WI38 (cell line): ENCODE measurements around the gene ASPN.

Experiments used
- H3K4me3 ChIP-seq: 2 replicates; pipeline ENCODE4 v1.5.1; 2011; ENCODE audit warnings: low read depth, mild to moderate bottlenecking, control low read depth, low read length
- TF ChIP-seq, protein P1 (sequence below): IDR thresholded peaks from 2 replicates; pipeline ENCODE4 v1.5.1; 2012; ENCODE audit warnings: low read depth, mild to moderate bottlenecking, control low read depth, low read length

Gene ASPN

DNA sequence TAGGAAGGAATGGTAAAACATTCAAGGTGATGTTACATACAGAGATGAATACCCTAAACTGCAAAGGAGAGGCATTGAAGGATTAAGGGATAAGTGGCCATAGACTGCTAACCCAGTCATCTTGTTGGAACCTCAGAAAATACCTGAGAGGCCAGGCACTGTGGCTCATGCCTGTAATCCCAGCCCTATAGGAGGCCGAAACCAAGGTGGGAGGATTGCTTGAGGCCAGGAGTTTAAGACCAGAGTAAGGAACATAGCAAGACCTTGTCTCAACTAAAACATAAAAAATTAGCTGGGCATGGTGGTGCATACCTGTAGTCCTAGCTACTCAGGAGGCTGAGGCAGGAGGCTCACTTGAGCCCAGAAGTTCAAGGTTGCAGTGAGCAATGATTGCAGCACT is 42.6 kb upstream of the ASPN start:
- TF ChIP-seq, protein P1, sequence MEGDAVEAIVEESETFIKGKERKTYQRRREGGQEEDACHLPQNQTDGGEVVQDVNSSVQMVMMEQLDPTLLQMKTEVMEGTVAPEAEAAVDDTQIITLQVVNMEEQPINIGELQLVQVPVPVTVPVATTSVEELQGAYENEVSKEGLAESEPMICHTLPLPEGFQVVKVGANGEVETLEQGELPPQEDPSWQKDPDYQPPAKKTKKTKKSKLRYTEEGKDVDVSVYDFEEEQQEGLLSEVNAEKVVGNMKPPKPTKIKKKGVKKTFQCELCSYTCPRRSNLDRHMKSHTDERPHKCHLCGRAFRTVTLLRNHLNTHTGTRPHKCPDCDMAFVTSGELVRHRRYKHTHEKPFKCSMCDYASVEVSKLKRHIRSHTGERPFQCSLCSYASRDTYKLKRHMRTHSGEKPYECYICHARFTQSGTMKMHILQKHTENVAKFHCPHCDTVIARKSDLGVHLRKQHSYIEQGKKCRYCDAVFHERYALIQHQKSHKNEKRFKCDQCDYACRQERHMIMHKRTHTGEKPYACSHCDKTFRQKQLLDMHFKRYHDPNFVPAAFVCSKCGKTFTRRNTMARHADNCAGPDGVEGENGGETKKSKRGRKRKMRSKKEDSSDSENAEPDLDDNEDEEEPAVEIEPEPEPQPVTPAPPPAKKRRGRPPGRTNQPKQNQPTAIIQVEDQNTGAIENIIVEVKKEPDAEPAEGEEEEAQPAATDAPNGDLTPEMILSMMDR, result no peak
- no peak overlapping the region for H3K4me3 ChIP-seq

DNA sequence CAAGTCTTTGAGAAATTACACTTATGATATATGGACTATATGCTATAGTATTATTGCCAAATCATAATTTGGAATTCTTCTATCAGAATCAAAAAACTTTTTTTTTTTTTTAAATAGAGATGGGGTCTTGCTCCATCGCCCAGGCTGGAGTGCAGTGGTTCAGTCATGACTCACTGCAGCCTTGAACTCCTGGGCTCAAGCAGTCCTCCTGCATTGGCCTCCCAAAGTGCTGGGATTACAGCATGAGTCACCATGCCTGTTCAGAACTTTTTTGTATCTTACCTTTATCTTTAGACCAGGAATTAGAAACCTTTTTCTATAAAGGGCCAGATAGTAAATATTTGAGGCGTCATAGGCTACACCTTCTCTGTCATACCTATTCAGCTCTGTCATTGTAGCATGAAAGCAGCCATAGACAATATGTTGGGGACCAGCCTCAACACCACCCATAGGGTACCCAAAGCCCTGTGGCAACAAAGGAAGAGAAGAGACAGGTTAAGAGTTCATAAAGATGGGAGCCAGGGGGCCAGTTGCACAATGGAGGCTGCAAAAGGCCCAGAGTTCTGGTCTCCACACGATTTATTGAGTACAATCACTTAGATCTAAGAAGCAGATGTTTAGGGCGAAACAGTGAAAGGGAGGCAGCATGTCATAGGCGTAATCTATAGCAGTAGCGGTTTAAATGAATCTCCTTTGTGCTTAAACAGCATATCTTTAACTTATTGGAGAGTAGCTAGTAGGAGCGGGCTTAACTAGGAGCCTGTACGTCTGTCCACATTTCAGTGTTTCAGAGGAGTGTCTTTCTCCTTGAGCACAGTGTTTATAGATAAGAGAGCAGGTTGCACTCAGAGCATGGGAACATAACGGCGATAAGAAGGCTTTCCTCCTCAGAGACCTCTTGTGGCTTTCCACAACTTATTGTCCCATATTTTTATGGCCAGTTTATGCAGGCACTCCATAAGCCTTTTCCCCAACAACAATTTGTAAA is 41.0 kb upstream of the ASPN start:
- H3K4me3 ChIP-seq, result no peak overlapping the region
- TF ChIP-seq, protein P1, result no peak

DNA sequence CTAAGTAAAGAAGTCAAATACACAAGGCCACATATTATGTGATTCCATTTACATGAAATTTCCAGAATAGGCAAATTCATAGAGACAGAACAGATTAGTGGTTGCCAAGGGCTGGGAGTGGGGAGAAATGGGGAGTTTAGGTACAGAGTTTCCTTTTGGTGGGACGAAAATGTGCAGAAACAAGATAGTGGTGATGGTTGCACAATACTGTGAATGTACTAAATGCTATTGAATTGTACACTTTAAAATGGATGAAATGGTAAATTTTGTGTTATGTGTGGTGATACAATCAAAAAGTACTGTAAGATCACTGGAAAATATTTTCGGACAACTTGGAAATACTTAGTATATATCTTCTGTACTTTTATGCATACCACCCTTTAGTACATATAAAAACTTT is 38.5 kb upstream of the ASPN start:
- no peak overlapping the region for H3K4me3 ChIP-seq
- TF ChIP-seq, protein P1, result no peak

DNA sequence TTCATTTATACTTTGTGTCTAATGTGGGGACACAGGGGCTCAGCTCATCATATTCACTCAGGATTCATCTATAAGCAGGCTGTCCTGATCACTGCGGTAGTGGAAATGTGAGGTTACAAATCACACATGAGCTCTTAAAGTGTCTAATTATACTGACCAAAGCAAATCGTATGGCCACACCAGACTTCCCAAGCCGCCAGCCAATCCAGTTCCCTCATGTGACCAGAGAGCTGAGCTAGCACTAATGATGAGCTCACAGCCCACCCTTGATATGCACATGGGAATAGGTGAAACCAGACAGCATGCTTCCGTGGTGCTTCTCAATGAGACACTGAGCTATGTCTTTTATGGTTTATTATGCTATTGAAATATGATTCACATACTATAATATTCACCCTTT is 35.9 kb upstream of the ASPN start:
- H3K4me3 ChIP-seq, result no peak overlapping the region
- TF ChIP-seq, protein P1, result no peak

DNA sequence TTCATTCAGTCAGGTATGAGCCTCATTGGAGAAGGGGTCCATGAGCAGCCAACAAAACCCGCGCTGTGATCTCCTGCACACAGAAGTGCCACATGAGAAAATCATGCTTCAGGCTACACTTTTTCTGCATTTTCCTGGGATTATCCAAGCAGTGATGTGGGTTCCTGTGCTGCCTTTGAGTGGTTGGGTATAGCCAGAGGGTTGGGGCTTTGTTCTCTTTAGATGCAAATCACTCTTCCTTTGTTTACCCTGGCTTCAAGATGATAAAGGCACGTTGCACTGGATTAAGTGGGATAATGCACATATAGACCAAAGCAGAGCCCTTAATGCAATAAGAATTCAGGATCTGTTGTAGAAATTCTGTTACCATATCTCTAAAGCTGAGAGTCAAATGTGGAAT is 34.7 kb upstream of the ASPN start:
- H3K4me3 ChIP-seq, result no peak overlapping the region
- TF ChIP-seq, protein P1, result no peak

DNA sequence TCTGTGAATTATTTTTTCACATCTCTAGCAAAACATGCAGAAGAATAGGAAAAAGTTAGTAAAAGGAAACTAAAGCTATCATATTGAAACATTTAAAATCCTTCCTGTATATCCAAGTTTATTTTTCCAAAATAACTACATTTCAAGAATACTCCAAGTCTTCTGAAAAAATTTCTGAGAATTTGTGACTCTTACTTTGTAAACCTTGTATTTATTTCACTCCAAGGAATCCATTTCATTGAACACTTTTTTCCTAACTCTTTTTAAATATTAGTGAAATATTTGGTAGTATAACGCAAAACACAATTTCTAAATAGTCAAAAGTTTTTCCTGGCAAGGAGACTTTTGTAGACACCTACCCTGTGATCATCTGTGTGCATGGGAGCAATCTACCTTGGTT is 34.2 kb upstream of the ASPN start:
- no peak overlapping the region for H3K4me3 ChIP-seq
- TF ChIP-seq, protein P1, result no peak

DNA sequence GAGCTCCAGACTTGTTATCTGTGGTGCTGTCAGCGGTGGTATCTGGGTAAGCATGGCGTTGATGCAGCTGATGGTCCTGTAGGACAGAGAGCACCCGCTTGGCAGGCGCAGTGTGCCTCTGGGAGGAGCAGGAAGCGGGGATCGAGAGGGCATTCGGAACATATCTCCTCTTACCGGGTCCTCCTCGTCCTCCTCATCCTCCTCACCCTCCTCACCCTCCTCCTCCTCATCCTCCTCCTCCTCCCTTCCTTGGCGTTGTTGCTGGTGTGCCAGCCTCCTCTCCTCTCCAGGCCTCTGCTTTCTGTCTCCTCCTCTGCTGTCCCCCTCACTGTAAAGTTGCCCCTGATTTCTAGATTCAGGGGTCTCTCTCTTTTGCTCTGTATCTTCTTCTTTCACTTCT is 32.3 kb upstream of the ASPN start:
- no peak overlapping the region for H3K4me3 ChIP-seq
- TF ChIP-seq, protein P1, result no peak
